PC-3 (cell line): ENCODE results near the gene ANKRD66.

Experiments used
- CTCF ChIP-seq: fragments of 300-600 bp; sonication (generic); conservative IDR thresholded peaks from 2 replicates; pipeline ENCODE4 v1.5.1; 2017; ENCODE audit warnings: antibody characterized with exemption, low read depth, mild to moderate bottlenecking, low read length
- EZH2 ChIP-seq: fragments of 300-600 bp; sonication (generic); IDR thresholded peaks from one replicate; pipeline ENCODE4 v1.6.1; 2017; ENCODE audit warnings: antibody characterized with exemption, mild to moderate bottlenecking, low read length; ENCODE audit not compliant: unreplicated experiment
- EZH2phosphoT487 ChIP-seq: fragments of 300-600 bp; sonication (generic); IDR thresholded peaks from 2 replicates; pipeline ENCODE4 v1.6.1; 2018; ENCODE audit warnings: mild to moderate bottlenecking, antibody characterized with exemption, low read length, borderline replicate concordance

- TF ChIP-seq CTCF (no peak), EZH2 (no peak), EZH2phosphoT487 (no peak)
These were observed 43.0 kb downstream of the ANKRD66 start for GRCh38 chr6:46789434-46790354.
